HG03575 (cell line): Measurements from ENCODE around the gene MAP3K14.

Source experiments
- ATAC-seq: cut with Tn5 transposase; IDR thresholded peaks from one replicate; pipeline ENCODE4 v1.9.1; 2021; ENCODE audit not compliant: unreplicated experiment, insufficient number of reproducible peaks, low FRiP score; ENCODE audit errors: extremely low read depth

Gene MAP3K14

GRCh38 chr17:45289301-45290268 is 27.2 kb downstream of the MAP3K14 start:
- ATAC-seq: no peak

GRCh38 chr17:45288825-45289224 is 28.0 kb downstream of the MAP3K14 start:
- no peak for ATAC-seq

- ATAC-seq: no peak
Measured at GRCh38 chr17:45287526-45288500, 29.0 kb downstream of the MAP3K14 start.

- no peak for ATAC-seq
Measured at GRCh38 chr17:45286286-45286685, 30.5 kb downstream of the MAP3K14 start.

- ATAC-seq: no peak
Measured at GRCh38 chr17:45284176-45285140, 32.4 kb downstream of the MAP3K14 start.

- no peak for ATAC-seq
Measured at GRCh38 chr17:45283711-45284110, 33.1 kb downstream of the MAP3K14 start.

GRCh38 chr17:45282683-45283644 is 33.9 kb downstream of the MAP3K14 start:
- no peak for ATAC-seq

- no peak for ATAC-seq
Measured at GRCh38 chr17:45279898-45280297, 36.9 kb downstream of the MAP3K14 start.

- ATAC-seq: no peak
Measured at GRCh38 chr17:45277992-45278391, 38.8 kb downstream of the MAP3K14 start.

- ATAC-seq: no peak
Measured at GRCh38 chr17:45277216-45277849, 39.5 kb downstream of the MAP3K14 start.

- no peak for ATAC-seq
Measured at GRCh38 chr17:45276031-45276430, 40.8 kb downstream of the MAP3K14 start.

GRCh38 chr17:45274033-45274432 is 42.8 kb downstream of the MAP3K14 start:
- ATAC-seq: no peak

GRCh38 chr17:45273551-45273957 is 43.3 kb downstream of the MAP3K14 start:
- no peak for ATAC-seq

- no peak for ATAC-seq
Measured at GRCh38 chr17:45271603-45272002, 45.2 kb downstream of the MAP3K14 start.

GRCh38 chr17:45270828-45271418 is 45.9 kb downstream of the MAP3K14 start:
- ATAC-seq: no peak

GRCh38 chr17:45269912-45270311 is 46.9 kb downstream of the MAP3K14 start:
- no peak for ATAC-seq
